HG02870 (cell line): ENCODE results near the gene CFAP77.

ENCODE experiments used
- ATAC-seq: cut with Tn5 transposase; IDR thresholded peaks from one replicate; pipeline ENCODE4 v1.9.1; 2021; ENCODE audit warnings: mild to moderate bottlenecking, moderate library complexity; ENCODE audit not compliant: unreplicated experiment

Gene CFAP77

GRCh38 chr9:132447346-132447745, 37.3 kb downstream of the CFAP77 start:
- no peak for ATAC-seq

GRCh38 chr9:132447902-132448301, 37.9 kb downstream of the CFAP77 start:
- no peak for ATAC-seq

- no peak for ATAC-seq
Observed at GRCh38 chr9:132451276-132451675, 41.3 kb downstream of the CFAP77 start.

GRCh38 chr9:132456241-132456640, 46.2 kb downstream of the CFAP77 start:
- no peak for ATAC-seq

GRCh38 chr9:132457504-132458236, 47.7 kb downstream of the CFAP77 start:
- no peak for ATAC-seq

- no peak for ATAC-seq
Observed at GRCh38 chr9:132458432-132458831, 48.4 kb downstream of the CFAP77 start.

- no peak for ATAC-seq
Observed at GRCh38 chr9:132459661-132460060, 49.6 kb downstream of the CFAP77 start.

- no peak for ATAC-seq
Observed at GRCh38 chr9:132460240-132460639, 50.2 kb downstream of the CFAP77 start.

GRCh38 chr9:132461281-132461896, 51.4 kb downstream of the CFAP77 start:
- ATAC-seq: no peak

- ATAC-seq: no peak
Observed at GRCh38 chr9:132461971-132462370, 52.0 kb downstream of the CFAP77 start.

GRCh38 chr9:132464547-132464946, 54.5 kb downstream of the CFAP77 start:
- ATAC-seq: no peak

- ATAC-seq: no peak
Observed at GRCh38 chr9:132465131-132465635, 55.2 kb downstream of the CFAP77 start.

- no peak for ATAC-seq
Observed at GRCh38 chr9:132472199-132472598, 62.2 kb downstream of the CFAP77 start.

GRCh38 chr9:132472599-132472998, 62.6 kb downstream of the CFAP77 start:
- ATAC-seq: no peak

- ATAC-seq: no peak
Observed at GRCh38 chr9:132474253-132474652, 64.2 kb downstream of the CFAP77 start.

- ATAC-seq: no peak
Observed at GRCh38 chr9:132478353-132479050, 68.5 kb downstream of the CFAP77 start.

- ATAC-seq: no peak
Observed at GRCh38 chr9:132479733-132480132, 69.7 kb downstream of the CFAP77 start.

- no peak for ATAC-seq
Observed at GRCh38 chr9:132481053-132481849, 71.2 kb downstream of the CFAP77 start.

GRCh38 chr9:132482196-132482813, 72.3 kb downstream of the CFAP77 start:
- no peak for ATAC-seq

GRCh38 chr9:132485393-132485792, 75.4 kb downstream of the CFAP77 start:
- ATAC-seq: no peak
